PC-9 (cell line): ENCODE data around the gene RBM14. TPM values are rescaled to one million over a fixed set of nuclear protein-coding genes. Genes with fewer than 3 reads are reported as not detected.

Experiments
- BruUV-seq: library from RNA; stranded (reverse); fragments of 400-500 nt; replicated peaks from 2 replicates; lab custom pipeline; 2021; lab: Mats Ljungman, UMichigan
- CTCF ChIA-PET: fragments of 300-600 bp; sonication (Branson Sonifier 250); formaldehyde crosslinking; loops from one replicate; lab custom pipeline; 2022; ENCODE audit warnings: antibody characterized with exemption; lab: Charles Lee
- POLR2A ChIA-PET: fragments of 300-600 bp; sonication (Branson Sonifier 250); formaldehyde crosslinking; loops from one replicate; lab custom pipeline; 2022; ENCODE audit warnings: antibody characterized with exemption; ENCODE audit not compliant: unreplicated experiment; lab: Charles Lee
- DNase-seq, 2 experiments: peaks; one replicate each; pipeline versions ENCODE4 v3.0.0 to v3.0.0-alpha.2; 2015 to 2022; ENCODE audit warnings: mixed read lengths in 1 of 2
- H2AFZ ChIP-seq: fragments of 200-600 bp; sonication (generic); 2 replicates; pipeline ENCODE4 v1.8.1; 2017; ENCODE audit warnings: antibody characterized with exemption
- H3F3A ChIP-seq: fragments of 200-600 bp; sonication (generic); 2 replicates; pipeline ENCODE4 v1.8.1; 2017; ENCODE audit warnings: antibody characterized with exemption, mild to moderate bottlenecking, low read depth; ENCODE audit not compliant: insufficient read depth
- H3K27ac ChIP-seq: fragments of 200-600 bp; sonication (generic); 2 replicates; pipeline ENCODE4 v1.6.1; 2016; ENCODE audit warnings: mixed run types
- H3K27me3 ChIP-seq: fragments of 200-600 bp; sonication (generic); 2 replicates; pipeline ENCODE4 v1.6.1; 2016; ENCODE audit warnings: low read depth, mixed run types; ENCODE audit not compliant: insufficient read depth
- H3K36me3 ChIP-seq: fragments of 200-600 bp; sonication (generic); 2 replicates; pipeline ENCODE4 v1.6.1; 2016; ENCODE audit warnings: low read depth, mixed run types
- H3K4me1 ChIP-seq: fragments of 200-600 bp; sonication (generic); replicated peaks from 2 replicates; pipeline ENCODE4 v1.6.1; 2016; ENCODE audit warnings: mixed run types; ENCODE audit not compliant: insufficient read depth
- H3K4me2 ChIP-seq: fragments of 200-600 bp; sonication (generic); 2 replicates; pipeline ENCODE4 v1.6.1; 2017; ENCODE audit warnings: mixed run types
- H3K4me3 ChIP-seq: fragments of 200-600 bp; sonication (generic); 2 replicates; pipeline ENCODE4 v1.6.1; 2016; ENCODE audit warnings: mixed run types
- H3K79me2 ChIP-seq: fragments of 200-600 bp; sonication (generic); 2 replicates; pipeline ENCODE4 v1.6.1; 2017; ENCODE audit warnings: low read depth, mixed run types
- H3K9me2 ChIP-seq: fragments of 200-600 bp; sonication (generic); 2 replicates; pipeline ENCODE4 v1.8.1; 2017; ENCODE audit warnings: mild to moderate bottlenecking; ENCODE audit not compliant: insufficient read depth
- H3K9me3 ChIP-seq: fragments of 200-600 bp; sonication (generic); 2 replicates; pipeline ENCODE4 v1.8.1; 2016; ENCODE audit warnings: low read depth; ENCODE audit not compliant: insufficient read depth
- H4K20me1 ChIP-seq: fragments of 200-600 bp; sonication (generic); 2 replicates; pipeline ENCODE4 v1.8.1; 2017; ENCODE audit not compliant: insufficient read depth
- EZH2 ChIP-seq: fragments of 200-600 bp; sonication (generic); IDR thresholded peaks from 2 replicates; pipeline ENCODE4 v1.8.0; 2017; ENCODE audit warnings: antibody characterized with exemption, low read depth
- intact Hi-C: fragments of 100-400 bp; cut with micrococcal nuclease; formaldehyde crosslinking; loops from one replicate; pipeline ENCODE4 v1.10.0; 2022; ENCODE audit not compliant: unreplicated experiment
- total RNA-seq: library from RNA; stranded (reverse); gene quantifications from 2 replicates; pipeline ENCODE4 v1.2.3, GENCODE V29; 2021
- TF ChIP-seq, protein P1 (sequence below): fragments of 200-600 bp; sonication (generic); conservative IDR thresholded peaks from 2 replicates; pipeline ENCODE4 v1.6.1; 2017; ENCODE audit warnings: mixed run types, antibody characterized with exemption, mild to moderate bottlenecking, moderate library complexity

Gene RBM14
- total RNA-seq, 1 experiment from 2014 or later = 108 TPM

DNA sequence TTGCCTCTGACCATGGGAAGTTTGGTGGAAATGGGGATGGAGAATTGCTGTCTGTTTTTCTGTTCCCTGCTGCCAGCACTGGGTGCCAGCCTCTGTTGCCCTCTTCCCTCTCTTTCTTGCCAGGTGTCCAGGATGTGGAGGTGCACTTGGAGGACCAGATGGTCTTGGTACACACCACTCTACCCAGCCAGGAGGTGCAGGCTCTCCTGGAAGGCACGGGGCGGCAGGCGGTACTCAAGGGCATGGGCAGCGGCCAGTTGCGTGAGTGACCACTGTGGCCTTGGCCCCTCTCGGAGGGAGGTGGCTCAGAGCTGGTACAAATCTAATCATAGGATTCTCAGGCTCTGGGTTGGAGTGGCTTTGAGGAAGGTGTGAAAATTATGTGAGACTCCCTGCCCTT is 17.4 kb upstream of the RBM14 start:
- no peaks in the 10 kb centered on the region for H4K20me1 ChIP-seq
- H3K9me3 ChIP-seq = no peaks in the 10 kb centered on the region
- no peaks in the 10 kb centered on the region; the same call in 1 of the 2 replicates for H3F3A ChIP-seq
- H3K4me3 ChIP-seq = no peak overlapping the region
- no TSS peak for BruUV-seq
- ChIA-PET POLR2A (no interaction called here), CTCF (no interaction called here)
- TF ChIP-seq EZH2 = no peak
- TF ChIP-seq, protein P1, sequence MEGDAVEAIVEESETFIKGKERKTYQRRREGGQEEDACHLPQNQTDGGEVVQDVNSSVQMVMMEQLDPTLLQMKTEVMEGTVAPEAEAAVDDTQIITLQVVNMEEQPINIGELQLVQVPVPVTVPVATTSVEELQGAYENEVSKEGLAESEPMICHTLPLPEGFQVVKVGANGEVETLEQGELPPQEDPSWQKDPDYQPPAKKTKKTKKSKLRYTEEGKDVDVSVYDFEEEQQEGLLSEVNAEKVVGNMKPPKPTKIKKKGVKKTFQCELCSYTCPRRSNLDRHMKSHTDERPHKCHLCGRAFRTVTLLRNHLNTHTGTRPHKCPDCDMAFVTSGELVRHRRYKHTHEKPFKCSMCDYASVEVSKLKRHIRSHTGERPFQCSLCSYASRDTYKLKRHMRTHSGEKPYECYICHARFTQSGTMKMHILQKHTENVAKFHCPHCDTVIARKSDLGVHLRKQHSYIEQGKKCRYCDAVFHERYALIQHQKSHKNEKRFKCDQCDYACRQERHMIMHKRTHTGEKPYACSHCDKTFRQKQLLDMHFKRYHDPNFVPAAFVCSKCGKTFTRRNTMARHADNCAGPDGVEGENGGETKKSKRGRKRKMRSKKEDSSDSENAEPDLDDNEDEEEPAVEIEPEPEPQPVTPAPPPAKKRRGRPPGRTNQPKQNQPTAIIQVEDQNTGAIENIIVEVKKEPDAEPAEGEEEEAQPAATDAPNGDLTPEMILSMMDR = no peak
- H3K4me2 ChIP-seq = no peak overlapping the region
- intact Hi-C loops = no loop called here
- H3K79me2 ChIP-seq = peaks cover 9% of the 10 kb centered on the region; the same call in 1 of the 2 replicates
- H3K36me3 ChIP-seq = no peaks in the 10 kb centered on the region; the same call in 1 of the 2 replicates
- H3K9me2 ChIP-seq = no peaks in the 10 kb centered on the region
- no peaks in the 10 kb centered on the region for H3K27me3 ChIP-seq
- DNase-seq = no peak
- H2AFZ ChIP-seq = no peak overlapping the region
- peaks cover 4% of the 10 kb centered on the region for H3K4me1 ChIP-seq
- H3K27ac ChIP-seq = no peak overlapping the region

DNA sequence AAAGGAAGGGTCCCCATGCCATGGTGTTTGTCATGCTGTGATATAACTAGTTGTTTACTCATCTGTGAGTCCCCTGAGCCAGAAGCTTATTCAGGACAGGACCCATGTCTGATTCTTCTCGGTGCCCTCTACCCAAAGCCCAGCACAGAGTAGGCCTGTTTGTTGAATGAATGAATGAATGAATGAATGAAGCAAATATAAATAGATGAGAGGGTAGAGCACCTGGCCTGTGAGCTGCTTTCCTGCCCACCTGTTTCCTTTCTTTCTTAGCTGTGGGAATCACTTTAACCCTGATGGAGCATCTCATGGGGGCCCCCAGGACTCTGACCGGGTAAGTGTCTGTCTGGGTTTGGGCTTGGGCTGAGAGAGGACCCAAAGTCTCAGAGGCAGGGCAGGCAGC is 16.2 kb upstream of the RBM14 start:
- ChIA-PET POLR2A (interaction anchor here (0.6 kb wide), 1 partner anchor 234 kb away, joined by 4 read pairs; no protein-coding TSS in a partner anchor), CTCF (no interaction called here)
- intact Hi-C loops = no loop called here
- Histone ChIP-seq H3K9me2 (no peaks in the 10 kb centered on the region), H3K4me1 (no peaks in the 10 kb centered on the region), H3F3A (no peaks in the 10 kb centered on the region; the same call in 1 of the 2 replicates), H3K4me2 (no peak overlapping the region), H3K27me3 (no peaks in the 10 kb centered on the region), H3K79me2 (no peaks in the 10 kb centered on the region), H4K20me1 (no peaks in the 10 kb centered on the region), H3K4me3 (no peak overlapping the region), H2AFZ (no peak overlapping the region), H3K27ac (no peak overlapping the region), H3K9me3 (no peaks in the 10 kb centered on the region), H3K36me3 (no peaks in the 10 kb centered on the region; the same call in 1 of the 2 replicates)
- BruUV-seq = no TSS peak
- no peak for DNase-seq
- TF ChIP-seq, protein P1 = no peak

DNA sequence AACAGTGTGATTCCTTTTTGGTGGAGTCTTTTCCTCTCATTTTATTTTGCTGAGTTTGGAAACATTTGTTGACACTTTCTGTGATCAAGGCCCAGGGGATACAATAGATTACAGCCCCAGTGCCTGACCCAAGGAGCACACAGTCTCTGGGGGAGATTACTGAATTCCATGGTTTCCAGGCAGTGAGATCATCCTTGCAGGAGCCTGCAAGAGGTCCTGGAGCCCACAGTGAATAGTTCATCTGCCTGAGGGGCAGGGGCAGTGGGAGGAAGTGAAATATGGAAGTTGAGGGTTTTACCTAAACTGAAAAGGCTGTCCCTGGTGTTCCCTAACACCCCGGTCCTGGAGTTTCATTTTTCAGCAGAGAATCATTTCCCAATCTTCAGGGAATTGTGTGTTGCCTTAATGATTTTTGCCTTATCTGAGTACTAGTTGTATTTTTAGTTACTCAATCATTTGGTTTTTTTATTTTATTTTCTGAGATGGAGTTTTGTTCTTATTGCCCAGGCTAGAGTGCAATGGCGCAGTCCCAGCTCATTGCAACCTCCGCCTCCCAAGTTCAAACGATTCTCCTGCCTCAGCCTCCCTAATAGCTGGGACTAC is 15.7 kb upstream of the RBM14 start:
- DNase-seq = no peak
- intact Hi-C loops = no loop called here
- TF ChIP-seq EZH2 = no peak
- TF ChIP-seq, protein P1 = no peak
- H3K9me3 ChIP-seq = no peaks in the 10 kb centered on the region
- H2AFZ ChIP-seq = no peak overlapping the region
- ChIA-PET CTCF (no interaction called here), POLR2A (interaction anchor here (0.6 kb wide), 1 partner anchor 234 kb away, joined by 4 read pairs; no protein-coding TSS in a partner anchor)
- no peaks in the 10 kb centered on the region for H3K4me1 ChIP-seq
- no peaks in the 10 kb centered on the region for H3K79me2 ChIP-seq
- no peaks in the 10 kb centered on the region; the same call in 1 of the 2 replicates for H3K36me3 ChIP-seq
- H4K20me1 ChIP-seq = no peaks in the 10 kb centered on the region
- no peaks in the 10 kb centered on the region for H3K27me3 ChIP-seq
- no peak overlapping the region for H3K4me2 ChIP-seq
- no peak overlapping the region for H3K4me3 ChIP-seq
- no peaks in the 10 kb centered on the region; the same call in 1 of the 2 replicates for H3F3A ChIP-seq
- no peak overlapping the region for H3K27ac ChIP-seq
- no peaks in the 10 kb centered on the region for H3K9me2 ChIP-seq
- BruUV-seq = no TSS peak
